ENCODE measurements around the gene ORM2.

The ORM2 gene

DNA sequence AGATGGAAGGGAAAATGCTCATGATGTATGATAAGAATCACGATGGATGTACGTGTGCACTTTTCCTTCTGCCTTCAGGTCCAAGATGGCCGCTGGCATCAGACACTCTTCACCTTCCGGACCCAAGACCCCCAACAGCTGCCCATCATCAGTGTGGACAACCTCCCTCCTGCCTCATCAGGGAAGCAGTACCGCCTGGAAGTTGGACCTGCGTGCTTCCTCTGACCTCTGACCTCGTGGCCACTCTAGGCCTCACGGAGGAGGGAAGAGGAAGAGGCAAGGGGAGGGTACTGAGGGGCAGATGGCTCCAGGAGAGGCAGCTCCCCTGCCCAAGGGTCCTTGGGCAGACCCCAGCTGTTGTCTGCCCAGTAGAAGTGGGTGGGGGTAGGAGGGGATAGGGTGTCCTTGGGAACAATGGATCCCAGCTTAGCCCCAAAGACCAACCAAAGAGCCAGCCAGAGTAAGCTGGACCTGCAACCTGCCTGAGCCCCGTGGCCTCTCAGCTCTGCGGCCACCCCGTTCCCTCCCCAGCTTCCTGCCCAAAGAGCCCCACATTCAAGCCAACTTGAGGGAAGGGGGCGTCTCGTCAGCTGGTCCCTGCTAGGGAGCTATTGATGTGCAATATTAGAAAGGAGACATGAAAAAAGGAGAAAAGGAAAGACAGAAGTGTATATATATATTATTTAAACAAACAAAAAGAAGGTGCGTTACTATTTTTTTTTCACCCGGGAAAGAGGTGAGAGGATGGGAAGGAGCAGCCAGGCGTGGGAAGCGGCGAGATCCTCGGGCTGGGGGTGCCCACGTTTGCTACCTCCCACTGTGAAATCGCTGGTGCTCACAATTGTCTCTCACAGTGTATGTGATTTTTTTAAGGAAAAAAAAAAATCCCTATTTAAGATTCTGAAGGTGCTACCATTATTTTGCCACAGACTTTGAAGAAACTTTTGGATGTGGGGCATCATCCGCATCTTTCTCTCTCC, 18.9 kb upstream of the ORM2 start:
- H3K4me1 Mint-ChIP-seq, result peaks cover 1% of the 10 kb centered on the region
- H3K27me3 Mint-ChIP-seq (ENCODE audit: low read depth), result peaks cover 4% of the 10 kb centered on the region
- H3K27ac Mint-ChIP-seq, result no peak overlapping the region
- peaks cover 28% of the 10 kb centered on the region for H3K36me3 Mint-ChIP-seq (ENCODE audit: low read depth)
- H3K4me3 Mint-ChIP-seq, result no peak overlapping the region
- no peaks in the 10 kb centered on the region for H3K9me3 Mint-ChIP-seq
- TF ChIP-seq, protein P1, sequence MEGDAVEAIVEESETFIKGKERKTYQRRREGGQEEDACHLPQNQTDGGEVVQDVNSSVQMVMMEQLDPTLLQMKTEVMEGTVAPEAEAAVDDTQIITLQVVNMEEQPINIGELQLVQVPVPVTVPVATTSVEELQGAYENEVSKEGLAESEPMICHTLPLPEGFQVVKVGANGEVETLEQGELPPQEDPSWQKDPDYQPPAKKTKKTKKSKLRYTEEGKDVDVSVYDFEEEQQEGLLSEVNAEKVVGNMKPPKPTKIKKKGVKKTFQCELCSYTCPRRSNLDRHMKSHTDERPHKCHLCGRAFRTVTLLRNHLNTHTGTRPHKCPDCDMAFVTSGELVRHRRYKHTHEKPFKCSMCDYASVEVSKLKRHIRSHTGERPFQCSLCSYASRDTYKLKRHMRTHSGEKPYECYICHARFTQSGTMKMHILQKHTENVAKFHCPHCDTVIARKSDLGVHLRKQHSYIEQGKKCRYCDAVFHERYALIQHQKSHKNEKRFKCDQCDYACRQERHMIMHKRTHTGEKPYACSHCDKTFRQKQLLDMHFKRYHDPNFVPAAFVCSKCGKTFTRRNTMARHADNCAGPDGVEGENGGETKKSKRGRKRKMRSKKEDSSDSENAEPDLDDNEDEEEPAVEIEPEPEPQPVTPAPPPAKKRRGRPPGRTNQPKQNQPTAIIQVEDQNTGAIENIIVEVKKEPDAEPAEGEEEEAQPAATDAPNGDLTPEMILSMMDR (IDR thresholded peaks at IDR 0.05; ENCODE audit: unreplicated experiment in 3 of 3), result no peak

DNA sequence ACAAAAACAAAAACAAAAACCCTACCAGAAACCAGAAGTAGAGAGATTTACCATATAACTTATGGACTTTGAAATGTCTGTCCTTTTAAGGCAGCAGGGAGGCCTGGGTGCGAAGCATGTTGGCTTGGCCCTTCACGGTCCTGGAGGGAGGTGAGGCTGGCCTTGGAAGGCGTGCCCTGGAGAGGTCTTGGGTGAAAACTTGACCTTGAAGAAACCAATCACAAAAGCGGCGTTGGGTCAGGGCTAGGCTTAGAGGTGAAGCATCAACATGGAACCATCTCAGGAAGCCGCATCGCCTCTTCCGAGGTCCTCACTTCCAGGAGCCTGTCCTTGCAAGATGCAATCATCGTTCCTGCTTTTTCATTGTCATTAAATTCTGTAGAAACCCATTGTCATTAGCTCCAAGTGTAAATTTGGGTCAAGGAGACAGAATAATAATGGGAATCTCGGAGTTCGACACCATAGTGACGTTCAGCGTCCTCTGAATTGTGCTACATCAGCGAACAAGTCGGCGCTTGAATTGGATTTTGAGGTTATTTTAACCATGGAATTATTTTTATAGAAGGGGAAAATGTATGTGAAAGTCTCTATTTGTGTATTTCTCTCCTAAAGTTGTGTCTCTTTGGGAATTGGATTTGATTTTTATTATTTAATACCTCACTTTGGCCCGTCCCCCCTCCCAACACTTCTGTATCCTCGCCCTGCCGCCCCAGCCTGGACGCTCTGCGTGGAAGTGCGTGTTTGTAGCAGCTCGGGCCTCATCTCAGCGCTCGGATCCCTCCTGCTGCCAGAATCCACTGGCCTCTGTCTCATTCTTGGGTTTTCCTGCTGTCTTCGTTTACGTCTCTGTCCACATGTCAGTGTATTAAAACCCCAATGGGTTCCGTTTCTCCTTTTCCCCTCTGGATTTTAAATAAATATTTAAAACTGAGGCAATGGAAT, 17.8 kb upstream of the ORM2 start:
- Mint-ChIP-seq H3K9me3 (no peaks in the 10 kb centered on the region), H3K36me3 (ENCODE audit: low read depth) (peaks cover 28% of the 10 kb centered on the region), H3K4me1 (no peaks in the 10 kb centered on the region), H3K27me3 (ENCODE audit: low read depth) (no peaks in the 10 kb centered on the region), H3K4me3 (no peak overlapping the region), H3K27ac (no peak overlapping the region)
- TF ChIP-seq, protein P1 (IDR thresholded peaks at IDR 0.05; ENCODE audit: unreplicated experiment in 3 of 3), result no peak

DNA sequence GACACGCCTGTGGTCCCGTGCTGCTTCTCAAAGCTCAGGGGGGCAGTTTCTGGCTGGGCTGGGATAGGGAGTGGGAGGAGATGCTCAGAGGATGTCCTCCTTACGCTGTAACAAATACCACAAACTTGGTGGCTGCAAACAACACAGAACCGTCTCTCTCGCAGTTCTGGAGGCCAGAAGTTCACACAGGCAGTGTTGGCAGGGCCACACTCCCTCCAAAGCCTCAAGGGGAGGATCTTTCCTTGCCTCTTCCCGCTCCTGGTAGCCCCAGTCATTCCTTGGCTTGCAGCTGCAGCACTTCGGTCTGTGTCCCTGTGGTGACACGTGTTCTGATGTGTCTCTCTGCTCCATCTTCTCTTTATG, 17.2 kb upstream of the ORM2 start:
- Mint-ChIP-seq H3K4me3 (no peak overlapping the region), H3K4me1 (no peaks in the 10 kb centered on the region), H3K27me3 (ENCODE audit: low read depth) (no peaks in the 10 kb centered on the region), H3K27ac (no peak overlapping the region), H3K36me3 (ENCODE audit: low read depth) (peaks cover 28% of the 10 kb centered on the region), H3K9me3 (no peaks in the 10 kb centered on the region)
- TF ChIP-seq, protein P1 (IDR thresholded peaks at IDR 0.05; ENCODE audit: unreplicated experiment in 3 of 3), result no peak

DNA sequence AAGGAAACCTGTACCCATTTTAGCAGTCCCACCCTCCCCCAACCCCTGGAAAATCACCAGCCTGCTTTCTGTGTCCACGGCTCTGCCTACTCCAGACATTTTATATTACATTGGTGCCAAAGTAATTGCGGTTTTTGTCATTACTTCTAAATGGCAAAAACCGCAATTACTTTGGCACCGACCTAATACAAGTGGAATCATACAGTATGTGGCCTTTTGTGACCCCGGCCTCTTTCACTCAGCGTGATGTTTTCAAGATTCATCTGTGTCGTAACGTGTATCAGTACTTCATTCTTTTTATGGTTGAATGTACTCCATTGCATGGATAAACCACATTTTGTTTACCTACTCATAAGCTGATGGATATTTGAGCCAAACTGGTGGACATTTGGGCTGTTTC, 16.5 kb upstream of the ORM2 start:
- no peaks in the 10 kb centered on the region for H3K4me1 Mint-ChIP-seq
- no peak overlapping the region for H3K27ac Mint-ChIP-seq
- TF ChIP-seq, protein P1 (IDR thresholded peaks at IDR 0.05; ENCODE audit: unreplicated experiment in 3 of 3), result no peak
- H3K36me3 Mint-ChIP-seq (ENCODE audit: low read depth), result peaks cover 28% of the 10 kb centered on the region
- H3K27me3 Mint-ChIP-seq (ENCODE audit: low read depth), result no peaks in the 10 kb centered on the region
- no peak overlapping the region for H3K4me3 Mint-ChIP-seq
- H3K9me3 Mint-ChIP-seq, result no peaks in the 10 kb centered on the region

DNA sequence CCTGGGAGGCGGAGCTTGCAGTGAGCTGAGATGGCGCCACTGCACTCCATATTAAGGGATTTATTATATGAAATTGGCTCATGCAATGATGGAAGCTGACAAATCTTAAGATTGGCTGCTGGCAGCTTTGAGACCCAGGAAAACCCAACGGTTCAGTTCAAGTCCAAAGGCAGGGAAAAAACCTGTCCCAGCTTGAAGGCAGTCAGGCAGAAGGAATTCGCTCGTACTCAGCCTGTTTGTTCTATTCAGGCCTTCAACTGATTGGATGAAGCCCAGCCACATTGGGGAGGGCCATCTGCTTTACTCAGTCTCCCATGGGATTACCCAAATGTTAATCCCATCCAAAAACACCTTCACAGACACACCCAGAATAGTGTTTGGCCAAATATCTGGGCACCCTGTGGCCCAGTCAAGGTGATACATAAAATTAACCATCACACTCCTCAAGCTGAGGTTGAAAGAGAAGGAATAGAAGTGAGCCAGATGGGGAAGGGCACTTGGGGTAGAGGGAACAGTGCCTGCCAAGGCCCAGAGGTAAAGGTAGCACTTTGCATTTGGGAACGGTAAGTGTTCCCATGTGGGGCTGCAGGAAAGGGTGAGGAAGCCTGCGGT, 15.3 kb upstream of the ORM2 start:
- TF ChIP-seq, protein P1 (IDR thresholded peaks at IDR 0.05; ENCODE audit: unreplicated experiment in 3 of 3), result no peak
- H3K27ac Mint-ChIP-seq, result no peak overlapping the region
- no peaks in the 10 kb centered on the region for H3K4me1 Mint-ChIP-seq
- no peaks in the 10 kb centered on the region for H3K27me3 Mint-ChIP-seq (ENCODE audit: low read depth)
- H3K9me3 Mint-ChIP-seq, result no peaks in the 10 kb centered on the region
- H3K36me3 Mint-ChIP-seq (ENCODE audit: low read depth), result peaks cover 28% of the 10 kb centered on the region
- no peak overlapping the region for H3K4me3 Mint-ChIP-seq
